Brain microvascular endothelial cell (primary cell): ENCODE measurements around the gene METRNL.

Experiments
- DNase-seq: peaks from one replicate; pipeline ENCODE4 v3.0.0-alpha.2; 2020
- H3K27ac ChIP-seq: fragments of 250-450 bp; sonication (Bioruptor Pico); 2 replicates; pipeline ENCODE4 v1.5.1; 2020; ENCODE audit warnings: mild to moderate bottlenecking, moderate library complexity
- H3K27me3 ChIP-seq: fragments of 250-450 bp; sonication (Bioruptor Pico); replicated peaks from 2 replicates; pipeline ENCODE4 v1.5.1; 2020; ENCODE audit warnings: mild to moderate bottlenecking
- H3K36me3 ChIP-seq: fragments of 250-450 bp; sonication (Bioruptor Pico); replicated peaks from 2 replicates; pipeline ENCODE4 v1.5.1; 2020; ENCODE audit warnings: mild to moderate bottlenecking
- H3K4me3 ChIP-seq: 2 replicates; pipeline ENCODE4 v1.5.1; 2011; ENCODE audit warnings: low read depth, mild to moderate bottlenecking, control low read depth, low read length, moderate library complexity
- in situ Hi-C: cut with HindIII; loops from 2 replicates; pipeline ENCODE4 v1.10.0; 2017; ENCODE audit warnings: low sequenced_read_pairs, low pct_ligation_motif_present
- TF ChIP-seq, protein P1 (sequence below): IDR thresholded peaks from 2 replicates; pipeline ENCODE4 v1.5.1; 2011; ENCODE audit warnings: low read depth, mild to moderate bottlenecking, moderate library complexity, low read length, control low read depth, inconsistent platforms; ENCODE audit errors: missing control alignments

The METRNL gene

DNA sequence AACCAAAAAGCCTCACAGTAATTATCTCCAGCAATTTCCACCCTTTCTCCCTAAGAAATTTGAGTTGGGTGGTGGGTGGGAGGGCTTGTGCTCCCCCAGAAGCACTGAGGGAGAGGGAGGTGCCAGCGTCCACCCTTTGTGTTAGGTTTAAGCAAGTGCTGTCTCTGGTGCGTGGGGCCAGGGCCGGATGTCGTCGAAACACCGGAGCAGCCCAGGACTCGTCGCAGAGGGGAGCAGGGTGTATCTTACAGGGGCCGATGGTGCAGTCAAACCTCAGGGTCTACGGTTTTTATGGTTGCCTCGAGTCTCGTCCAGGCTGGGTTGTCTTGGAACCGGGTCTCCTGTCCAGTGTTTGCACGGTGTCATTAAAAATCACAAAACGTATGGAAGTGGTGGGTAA lies 35.3 kb downstream of the METRNL start:
- H3K27ac ChIP-seq = no peak overlapping the region
- in situ Hi-C loops = no loop called here
- TF ChIP-seq, protein P1, sequence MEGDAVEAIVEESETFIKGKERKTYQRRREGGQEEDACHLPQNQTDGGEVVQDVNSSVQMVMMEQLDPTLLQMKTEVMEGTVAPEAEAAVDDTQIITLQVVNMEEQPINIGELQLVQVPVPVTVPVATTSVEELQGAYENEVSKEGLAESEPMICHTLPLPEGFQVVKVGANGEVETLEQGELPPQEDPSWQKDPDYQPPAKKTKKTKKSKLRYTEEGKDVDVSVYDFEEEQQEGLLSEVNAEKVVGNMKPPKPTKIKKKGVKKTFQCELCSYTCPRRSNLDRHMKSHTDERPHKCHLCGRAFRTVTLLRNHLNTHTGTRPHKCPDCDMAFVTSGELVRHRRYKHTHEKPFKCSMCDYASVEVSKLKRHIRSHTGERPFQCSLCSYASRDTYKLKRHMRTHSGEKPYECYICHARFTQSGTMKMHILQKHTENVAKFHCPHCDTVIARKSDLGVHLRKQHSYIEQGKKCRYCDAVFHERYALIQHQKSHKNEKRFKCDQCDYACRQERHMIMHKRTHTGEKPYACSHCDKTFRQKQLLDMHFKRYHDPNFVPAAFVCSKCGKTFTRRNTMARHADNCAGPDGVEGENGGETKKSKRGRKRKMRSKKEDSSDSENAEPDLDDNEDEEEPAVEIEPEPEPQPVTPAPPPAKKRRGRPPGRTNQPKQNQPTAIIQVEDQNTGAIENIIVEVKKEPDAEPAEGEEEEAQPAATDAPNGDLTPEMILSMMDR = no peak
- H3K27me3 ChIP-seq = no peaks in the 10 kb centered on the region
- H3K4me3 ChIP-seq = no peak overlapping the region
- H3K36me3 ChIP-seq = no peaks in the 10 kb centered on the region
- DNase-seq = no peak

DNA sequence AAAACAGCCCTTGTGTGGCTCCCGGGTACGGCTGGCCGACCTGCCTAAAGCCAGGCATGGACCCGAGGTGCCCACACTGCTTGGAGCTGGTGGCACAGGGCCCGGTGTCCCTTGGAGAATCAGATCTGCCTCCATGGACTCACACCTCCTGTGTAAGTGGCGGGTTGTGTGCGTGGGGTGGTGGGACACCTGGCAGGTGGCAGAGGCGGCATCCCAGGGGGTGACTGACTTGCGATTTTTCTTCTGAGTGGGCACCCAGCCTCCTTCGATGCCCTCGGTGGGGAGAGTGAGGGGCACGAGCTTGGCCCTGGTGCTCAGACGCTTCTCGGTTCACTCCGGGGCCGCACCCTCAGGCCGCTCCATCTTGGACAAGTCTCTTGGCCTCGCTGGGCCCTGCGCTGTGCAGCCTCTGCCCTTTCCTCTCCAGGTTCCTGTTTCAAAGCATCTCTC lies 35.8 kb downstream of the METRNL start:
- no peaks in the 10 kb centered on the region for H3K36me3 ChIP-seq
- H3K27ac ChIP-seq = no peak overlapping the region
- in situ Hi-C loops = no loop called here
- DNase-seq = no peak
- TF ChIP-seq, protein P1 = no peak
- no peak overlapping the region for H3K4me3 ChIP-seq
- H3K27me3 ChIP-seq = no peaks in the 10 kb centered on the region

DNA sequence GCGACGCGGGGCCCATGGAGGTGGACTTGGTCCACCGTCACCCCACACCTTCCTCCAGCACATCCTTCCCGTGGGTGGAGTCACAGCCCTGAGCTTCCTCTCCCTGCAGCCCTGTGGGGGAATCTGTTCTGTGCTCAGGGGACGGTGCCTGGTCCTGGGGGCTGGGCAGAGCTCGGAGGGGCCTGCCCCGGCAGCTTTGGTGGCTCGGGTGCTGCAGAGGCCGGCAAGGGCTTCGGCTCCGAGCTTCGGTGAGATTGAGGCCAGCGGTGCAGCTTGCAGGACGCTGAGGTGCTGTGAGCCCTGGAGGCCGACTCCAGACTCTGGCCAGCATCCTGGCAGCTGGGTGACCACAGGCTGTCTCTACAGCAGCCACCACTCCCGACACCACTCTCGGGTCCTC lies 36.4 kb downstream of the METRNL start:
- TF ChIP-seq, protein P1 = no peak
- no peak overlapping the region for H3K27ac ChIP-seq

DNA sequence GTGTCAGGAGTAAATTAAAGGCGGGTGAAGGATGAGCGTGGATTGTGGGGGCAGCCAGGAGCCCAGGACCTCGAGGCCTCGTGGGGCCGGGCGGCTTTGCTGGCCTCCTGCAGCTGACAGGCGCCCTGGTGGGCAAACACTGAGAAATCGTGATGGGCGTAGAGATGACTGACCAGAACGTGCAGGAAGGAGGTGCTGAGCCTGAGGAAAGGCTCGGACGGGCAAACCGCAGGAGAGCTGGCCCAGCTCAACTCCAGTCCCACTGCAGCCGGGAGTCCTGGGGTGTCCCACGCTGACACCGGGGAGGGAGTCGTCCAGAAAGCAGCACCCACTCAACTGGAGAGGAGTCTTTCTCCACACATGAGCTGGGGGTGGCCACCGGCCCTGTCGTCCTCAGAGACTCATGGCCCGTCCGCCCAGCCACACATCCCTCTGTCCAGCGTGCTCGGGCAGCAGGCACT lies 36.9 kb downstream of the METRNL start:
- Histone ChIP-seq H3K27ac (no peak overlapping the region), H3K4me3 (no peak overlapping the region), H3K36me3 (no peaks in the 10 kb centered on the region), H3K27me3 (no peaks in the 10 kb centered on the region)
- TF ChIP-seq, protein P1 = no peak
- DNase-seq = no peak
- in situ Hi-C loops = no loop called here

More for the DNA sequence above, 36.4 kb downstream of the METRNL start:
- in situ Hi-C loops = no loop called here
- no peaks in the 10 kb centered on the region for H3K27me3 ChIP-seq
- no peaks in the 10 kb centered on the region for H3K36me3 ChIP-seq
- DNase-seq = no peak
- H3K4me3 ChIP-seq = no peak overlapping the region

DNA sequence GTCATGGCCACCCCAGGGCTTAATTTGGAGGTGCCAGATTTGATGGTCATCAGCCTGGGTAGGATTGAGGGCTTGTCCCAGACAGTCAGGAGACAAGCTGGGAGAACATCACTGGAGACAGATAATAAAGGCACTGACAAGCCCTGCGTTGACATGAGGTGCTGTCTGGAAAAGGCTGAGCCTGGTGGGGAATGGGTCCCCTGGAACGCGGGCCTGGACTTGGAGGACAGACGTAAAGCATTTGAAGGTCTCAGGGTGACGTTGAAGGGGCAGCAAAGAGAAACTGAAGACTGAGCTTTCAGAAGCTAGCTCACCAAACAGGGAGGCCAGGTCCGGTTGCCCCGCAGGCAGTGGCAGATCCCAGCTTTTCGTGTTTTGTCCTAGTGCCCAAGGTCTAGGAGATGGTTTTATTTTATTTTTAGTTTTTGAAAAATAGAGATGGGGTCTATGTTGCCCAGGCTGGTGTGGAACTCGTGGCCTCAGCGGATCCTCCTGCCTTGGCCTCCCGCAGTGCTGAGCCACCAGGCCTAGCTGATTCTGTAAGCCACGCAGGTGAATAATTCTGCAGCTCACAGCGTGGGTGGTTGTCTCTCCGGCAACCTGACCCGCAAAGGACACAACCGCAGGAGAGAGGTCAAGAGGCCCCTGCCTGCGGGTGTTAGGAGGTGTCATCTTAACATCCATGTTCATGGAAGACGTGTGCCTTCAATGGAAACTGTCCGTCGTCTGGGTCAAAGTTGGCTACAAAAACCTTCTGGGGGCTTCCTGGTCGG lies 37.6 kb downstream of the METRNL start:
- TF ChIP-seq, protein P1 = no peak
- no peaks in the 10 kb centered on the region for H3K36me3 ChIP-seq
- in situ Hi-C loops = no loop called here
- H3K27ac ChIP-seq = no peak overlapping the region
- no peak for DNase-seq
- H3K27me3 ChIP-seq = no peaks in the 10 kb centered on the region
- H3K4me3 ChIP-seq = no peak overlapping the region
